Measurements from ENCODE around the gene FBN1.

DNA sequence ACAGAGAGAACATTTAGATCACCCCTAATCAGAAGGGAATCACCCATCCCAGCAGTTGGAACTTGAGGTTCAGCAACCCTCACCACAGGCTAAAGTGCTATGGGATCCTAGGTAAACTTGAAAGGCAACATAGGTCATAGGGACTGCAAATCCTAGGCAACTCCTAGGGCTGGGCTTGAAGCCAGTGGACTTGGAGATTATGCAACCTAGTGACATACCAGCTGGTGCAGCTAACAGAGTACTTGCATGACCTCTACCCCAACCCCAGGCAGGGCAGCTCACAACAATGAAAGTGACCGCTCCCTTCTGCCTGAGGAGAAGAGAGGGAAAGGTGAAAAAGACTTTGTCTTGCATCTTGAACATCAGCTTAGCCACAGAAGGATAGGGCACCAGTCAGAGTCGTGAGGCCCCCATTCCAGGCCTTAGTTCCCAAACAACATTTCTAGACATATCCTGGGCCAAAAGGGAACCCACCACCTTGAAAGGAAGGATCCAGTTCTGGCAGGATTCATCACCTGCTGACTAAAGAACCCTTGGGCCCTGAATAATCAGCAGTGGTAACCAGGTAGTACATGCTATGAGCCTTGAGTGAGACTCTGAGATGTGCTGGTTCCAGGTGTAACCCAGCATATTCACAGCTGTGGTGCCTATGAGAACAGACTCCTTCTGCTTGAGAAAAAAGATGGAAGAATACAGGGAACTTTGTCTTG is 37.6 kb upstream of the FBN1 start:
- TF ChIP-seq, protein P1, sequence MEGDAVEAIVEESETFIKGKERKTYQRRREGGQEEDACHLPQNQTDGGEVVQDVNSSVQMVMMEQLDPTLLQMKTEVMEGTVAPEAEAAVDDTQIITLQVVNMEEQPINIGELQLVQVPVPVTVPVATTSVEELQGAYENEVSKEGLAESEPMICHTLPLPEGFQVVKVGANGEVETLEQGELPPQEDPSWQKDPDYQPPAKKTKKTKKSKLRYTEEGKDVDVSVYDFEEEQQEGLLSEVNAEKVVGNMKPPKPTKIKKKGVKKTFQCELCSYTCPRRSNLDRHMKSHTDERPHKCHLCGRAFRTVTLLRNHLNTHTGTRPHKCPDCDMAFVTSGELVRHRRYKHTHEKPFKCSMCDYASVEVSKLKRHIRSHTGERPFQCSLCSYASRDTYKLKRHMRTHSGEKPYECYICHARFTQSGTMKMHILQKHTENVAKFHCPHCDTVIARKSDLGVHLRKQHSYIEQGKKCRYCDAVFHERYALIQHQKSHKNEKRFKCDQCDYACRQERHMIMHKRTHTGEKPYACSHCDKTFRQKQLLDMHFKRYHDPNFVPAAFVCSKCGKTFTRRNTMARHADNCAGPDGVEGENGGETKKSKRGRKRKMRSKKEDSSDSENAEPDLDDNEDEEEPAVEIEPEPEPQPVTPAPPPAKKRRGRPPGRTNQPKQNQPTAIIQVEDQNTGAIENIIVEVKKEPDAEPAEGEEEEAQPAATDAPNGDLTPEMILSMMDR (conservative IDR thresholded peaks at IDR 0.05; ENCODE audit: low read depth in 2 of 2): no peak
- TF ChIP-seq CREB1 (CRISPR knock-in tag; IDR thresholded peaks at IDR 0.05; ENCODE audit: low read depth) (no peak), POLR2AphosphoS5 (IDR thresholded peaks at IDR 0.05; ENCODE audit: low read depth) (no peak), EZH2 (IDR thresholded peaks at IDR 0.05; ENCODE audit: low read depth, unreplicated experiment) (no peak)
